H1 (cell line): ENCODE measurements around the gene FHOD1.

Experiments
- EZH2 ChIP-seq: fragments of 200-600 bp; sonication (generic); IDR thresholded peaks from 2 replicates; pipeline ENCODE4 v1.7.1; 2012; ENCODE audit warnings: low read depth, mild to moderate bottlenecking, moderate library complexity, low read length, inconsistent platforms; ENCODE audit not compliant: severe bottlenecking
- PHF8 ChIP-seq: fragments of 200-600 bp; sonication (generic); conservative IDR thresholded peaks from 2 replicates; pipeline ENCODE4 v1.7.1; 2012; ENCODE audit warnings: low read depth, mild to moderate bottlenecking, inconsistent platforms, low read length, moderate library complexity
- RNF2 ChIP-seq: fragments of 200-900, 300-1000 bp; sonication (generic); IDR thresholded peaks from 2 replicates; pipeline ENCODE4 v1.7.1; 2016; ENCODE audit warnings: borderline replicate concordance, low read depth, mild to moderate bottlenecking, antibody characterized with exemption, low read length; ENCODE audit not compliant: poor library complexity, severe bottlenecking; ENCODE audit errors: missing control alignments
- TEAD4 ChIP-seq: IDR thresholded peaks from 2 replicates; pipeline ENCODE4 v1.6.1; 2012; ENCODE audit warnings: low read depth, low read length, inconsistent platforms, mixed read lengths
- YY1 ChIP-seq: IDR thresholded peaks from 2 replicates; pipeline ENCODE4 v1.6.1; 2011; ENCODE audit warnings: low read depth, mild to moderate bottlenecking, low read length
- TF ChIP-seq, protein P1 (sequence below), 3 experiments: IDR thresholded peaks; 1 replicate in 2 of 3; 2 replicates in 1 of 3; pipeline versions ENCODE4 v1.5.1 to v1.6.1; 2011; ENCODE audit warnings: low read length in 3 of 3, mild to moderate bottlenecking in 3 of 3, inconsistent platforms in 2 of 3, low read depth in 1 of 3, moderate library complexity in 1 of 3; ENCODE audit not compliant: insufficient read depth in 1 of 3; ENCODE audit errors: control extremely low read depth in 1 of 3

GRCh38 chr16:67179421-67180080 is 67.7 kb downstream of the FHOD1 start:
- TF ChIP-seq EZH2 (no peak), TEAD4 (no peak), RNF2 (no peak), PHF8 (no peak), YY1 (no peak)
- TF ChIP-seq, protein P1, sequence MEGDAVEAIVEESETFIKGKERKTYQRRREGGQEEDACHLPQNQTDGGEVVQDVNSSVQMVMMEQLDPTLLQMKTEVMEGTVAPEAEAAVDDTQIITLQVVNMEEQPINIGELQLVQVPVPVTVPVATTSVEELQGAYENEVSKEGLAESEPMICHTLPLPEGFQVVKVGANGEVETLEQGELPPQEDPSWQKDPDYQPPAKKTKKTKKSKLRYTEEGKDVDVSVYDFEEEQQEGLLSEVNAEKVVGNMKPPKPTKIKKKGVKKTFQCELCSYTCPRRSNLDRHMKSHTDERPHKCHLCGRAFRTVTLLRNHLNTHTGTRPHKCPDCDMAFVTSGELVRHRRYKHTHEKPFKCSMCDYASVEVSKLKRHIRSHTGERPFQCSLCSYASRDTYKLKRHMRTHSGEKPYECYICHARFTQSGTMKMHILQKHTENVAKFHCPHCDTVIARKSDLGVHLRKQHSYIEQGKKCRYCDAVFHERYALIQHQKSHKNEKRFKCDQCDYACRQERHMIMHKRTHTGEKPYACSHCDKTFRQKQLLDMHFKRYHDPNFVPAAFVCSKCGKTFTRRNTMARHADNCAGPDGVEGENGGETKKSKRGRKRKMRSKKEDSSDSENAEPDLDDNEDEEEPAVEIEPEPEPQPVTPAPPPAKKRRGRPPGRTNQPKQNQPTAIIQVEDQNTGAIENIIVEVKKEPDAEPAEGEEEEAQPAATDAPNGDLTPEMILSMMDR (IDR thresholded peaks at IDR 0.05; ENCODE audit: control extremely low read depth in 1 of 3, insufficient read depth in 1 of 3, low read depth in 1 of 3, low read length in 3 of 3) = peak; percentile 39 to 67 (median 43); a peak in 3 of 4 replicates
